Measurements from ENCODE around the gene MPC1.
"Not testable (repeated sequence)": the region's sequence is repeated elsewhere in the genome, so short reads cannot be mapped to it uniquely, and the experiment has no call there.

The MPC1 gene

GRCh38 chr6:166397849-166398248, 15.1 kb upstream of the MPC1 start:
- Mint-ChIP-seq H3K4me3 (no peak overlapping the region), H3K9me3 (no peaks in the 10 kb centered on the region), H3K27me3 (peaks cover 10% of the 10 kb centered on the region), H3K36me3 (ENCODE audit: low read depth) (no peaks in the 10 kb centered on the region), H3K27ac (no peak overlapping the region), H3K4me1 (ENCODE audit: low read depth) (no peaks in the 10 kb centered on the region)
- intact Hi-C loops (cut with micrococcal nuclease), result no loop called here

GRCh38 chr6:166395778-166396177, 13.0 kb upstream of the MPC1 start:
- Mint-ChIP-seq H3K4me1 (ENCODE audit: low read depth) (no peaks in the 10 kb centered on the region), H3K36me3 (ENCODE audit: low read depth) (no peaks in the 10 kb centered on the region), H3K27ac (no peak overlapping the region), H3K27me3 (peaks cover 14% of the 10 kb centered on the region), H3K9me3 (no peaks in the 10 kb centered on the region), H3K4me3 (no peak overlapping the region)
- intact Hi-C loops (cut with micrococcal nuclease), result no loop called here

- Mint-ChIP-seq H3K9me3 (no peaks in the 10 kb centered on the region), H3K27me3 (peaks cover 16% of the 10 kb centered on the region), H3K27ac (no peak overlapping the region), H3K36me3 (ENCODE audit: low read depth) (no peaks in the 10 kb centered on the region), H3K4me1 (ENCODE audit: low read depth) (no peaks in the 10 kb centered on the region), H3K4me3 (no peak overlapping the region)
- intact Hi-C loops (cut with micrococcal nuclease), result no loop called here
These were observed 12.6 kb upstream of the MPC1 start for GRCh38 chr6:166395351-166395750.

GRCh38 chr6:166394036-166394892, 11.5 kb upstream of the MPC1 start:
- H3K4me3 Mint-ChIP-seq, result no peak overlapping the region
- no peaks in the 10 kb centered on the region for H3K9me3 Mint-ChIP-seq
- peaks cover 16% of the 10 kb centered on the region for H3K27me3 Mint-ChIP-seq
- peaks cover 3% of the 10 kb centered on the region for H3K4me1 Mint-ChIP-seq (ENCODE audit: low read depth)
- H3K36me3 Mint-ChIP-seq (ENCODE audit: low read depth), result no peaks in the 10 kb centered on the region
- intact Hi-C loops (cut with micrococcal nuclease), result no loop called here
- no peak overlapping the region for H3K27ac Mint-ChIP-seq

GRCh38 chr6:166393535-166393823, 10.7 kb upstream of the MPC1 start:
- Mint-ChIP-seq H3K27ac (no peak overlapping the region), H3K4me1 (ENCODE audit: low read depth) (peaks cover 8% of the 10 kb centered on the region), H3K36me3 (ENCODE audit: low read depth) (no peaks in the 10 kb centered on the region), H3K27me3 (peaks cover 13% of the 10 kb centered on the region), H3K9me3 (no peaks in the 10 kb centered on the region), H3K4me3 (no peak overlapping the region)
- intact Hi-C loops (cut with micrococcal nuclease), result no loop called here

- H3K4me3 Mint-ChIP-seq; H3K36me3 Mint-ChIP-seq (ENCODE audit: low read depth); intact Hi-C loops (cut with micrococcal nuclease); H3K9me3 Mint-ChIP-seq; H3K27ac Mint-ChIP-seq; H3K4me1 Mint-ChIP-seq (ENCODE audit: low read depth): not testable (repeated sequence)
- H3K27me3 Mint-ChIP-seq, result peaks cover 13% of the 10 kb centered on the region
These were observed 10.2 kb upstream of the MPC1 start for GRCh38 chr6:166392755-166393534.

- Mint-ChIP-seq H3K9me3 (no peaks in the 10 kb centered on the region), H3K4me1 (ENCODE audit: low read depth) (peaks cover 8% of the 10 kb centered on the region), H3K4me3 (no peak overlapping the region), H3K27me3 (peaks cover 7% of the 10 kb centered on the region), H3K36me3 (ENCODE audit: low read depth) (no peaks in the 10 kb centered on the region), H3K27ac (no peak overlapping the region)
- intact Hi-C loops (cut with micrococcal nuclease), result no loop called here
These were observed 6.4 kb upstream of the MPC1 start for GRCh38 chr6:166389119-166389518.

- Mint-ChIP-seq H3K27ac (no peak overlapping the region), H3K4me1 (ENCODE audit: low read depth) (peaks cover 8% of the 10 kb centered on the region), H3K9me3 (no peaks in the 10 kb centered on the region), H3K4me3 (no peak overlapping the region), H3K27me3 (peaks cover 7% of the 10 kb centered on the region), H3K36me3 (ENCODE audit: low read depth) (no peaks in the 10 kb centered on the region)
- intact Hi-C loops (cut with micrococcal nuclease), result no loop called here
These were observed 5.7 kb upstream of the MPC1 start for GRCh38 chr6:166388290-166389004.

- intact Hi-C loops (cut with micrococcal nuclease), result no loop called here
- H3K4me1 Mint-ChIP-seq (ENCODE audit: low read depth), result peaks cover 8% of the 10 kb centered on the region
- H3K27me3 Mint-ChIP-seq, result peaks cover 7% of the 10 kb centered on the region
These were observed 5.0 kb upstream of the MPC1 start for GRCh38 chr6:166387642-166388289.

GRCh38 chr6:166387098-166387497, 4.4 kb upstream of the MPC1 start:
- H3K27ac Mint-ChIP-seq; H3K27me3 Mint-ChIP-seq; H3K4me3 Mint-ChIP-seq; intact Hi-C loops (cut with micrococcal nuclease); H3K9me3 Mint-ChIP-seq; H3K4me1 Mint-ChIP-seq (ENCODE audit: low read depth); H3K36me3 Mint-ChIP-seq (ENCODE audit: low read depth): not testable (repeated sequence)

More at GRCh38 chr6:166387642-166388289, 5.0 kb upstream of the MPC1 start:
- Mint-ChIP-seq H3K27ac (no peak overlapping the region), H3K4me3 (no peak overlapping the region), H3K36me3 (ENCODE audit: low read depth) (no peaks in the 10 kb centered on the region), H3K9me3 (no peaks in the 10 kb centered on the region)

- intact Hi-C loops (cut with micrococcal nuclease), result no loop called here
- Mint-ChIP-seq H3K27ac (no peak overlapping the region), H3K9me3 (no peaks in the 10 kb centered on the region), H3K4me3 (no peak overlapping the region), H3K4me1 (ENCODE audit: low read depth) (peaks cover 18% of the 10 kb centered on the region), H3K27me3 (peaks cover 3% of the 10 kb centered on the region), H3K36me3 (ENCODE audit: low read depth) (peaks cover 9% of the 10 kb centered on the region)
These were observed 3.4 kb upstream of the MPC1 start for GRCh38 chr6:166386111-166386510.

- not testable (repeated sequence) for H3K27me3 Mint-ChIP-seq; H3K9me3 Mint-ChIP-seq; H3K36me3 Mint-ChIP-seq (ENCODE audit: low read depth)
- Mint-ChIP-seq H3K4me3 (peak overlapping the region; percentile 96), H3K27ac (peak overlapping the region; percentile 92), H3K4me1 (ENCODE audit: low read depth) (peaks cover 11% of the 10 kb centered on the region)
- intact Hi-C loops (cut with micrococcal nuclease), result loop anchor here (1.0 kb wide), 1 partner anchor 125 kb away; no protein-coding TSS in a partner anchor
These were observed 1.1 kb upstream of the MPC1 start for GRCh38 chr6:166383802-166384363.

- H3K9me3 Mint-ChIP-seq, result no peaks in the 10 kb centered on the region
- peak overlapping the region; percentile 96 for H3K4me3 Mint-ChIP-seq
- peaks cover 11% of the 10 kb centered on the region for H3K4me1 Mint-ChIP-seq (ENCODE audit: low read depth)
- H3K27me3 Mint-ChIP-seq, result no peaks in the 10 kb centered on the region
- peaks cover 9% of the 10 kb centered on the region for H3K36me3 Mint-ChIP-seq (ENCODE audit: low read depth)
- intact Hi-C loops (cut with micrococcal nuclease), result no loop called here
- peak overlapping the region; percentile 92 for H3K27ac Mint-ChIP-seq
These were observed 224 bp downstream of the MPC1 start for GRCh38 chr6:166382500-166382932.

Measured in dendritic cell treated with granulocyte-macrophage colony-stimulating factor and Interleukin-4, amounts not matched to agents 40 ng/mL and 50 ng/mL, for 4 days (primary cell).